NCI-H2227 treated with DMSO at 0.1 percent for 48 hours (cell line): Measurements from ENCODE around the gene BRAP.
"Not testable (repeated sequence)": the region's sequence is repeated elsewhere in the genome, so short reads cannot be mapped to it uniquely, and the experiment has no call there.

Source experiments
- DNase-seq: peaks from one replicate; lab custom pipeline; 2025; lab: John Stamatoyannopoulos, UW

Gene BRAP

GRCh38 chr12:111677186-111677585 is 8.6 kb downstream of the BRAP start:
- DNase-seq: peak; percentile 90

- no peak for DNase-seq
Measured at GRCh38 chr12:111673503-111673902, 12.3 kb downstream of the BRAP start.

GRCh38 chr12:111672822-111673381 is 12.9 kb downstream of the BRAP start:
- DNase-seq: no peak

DNA sequence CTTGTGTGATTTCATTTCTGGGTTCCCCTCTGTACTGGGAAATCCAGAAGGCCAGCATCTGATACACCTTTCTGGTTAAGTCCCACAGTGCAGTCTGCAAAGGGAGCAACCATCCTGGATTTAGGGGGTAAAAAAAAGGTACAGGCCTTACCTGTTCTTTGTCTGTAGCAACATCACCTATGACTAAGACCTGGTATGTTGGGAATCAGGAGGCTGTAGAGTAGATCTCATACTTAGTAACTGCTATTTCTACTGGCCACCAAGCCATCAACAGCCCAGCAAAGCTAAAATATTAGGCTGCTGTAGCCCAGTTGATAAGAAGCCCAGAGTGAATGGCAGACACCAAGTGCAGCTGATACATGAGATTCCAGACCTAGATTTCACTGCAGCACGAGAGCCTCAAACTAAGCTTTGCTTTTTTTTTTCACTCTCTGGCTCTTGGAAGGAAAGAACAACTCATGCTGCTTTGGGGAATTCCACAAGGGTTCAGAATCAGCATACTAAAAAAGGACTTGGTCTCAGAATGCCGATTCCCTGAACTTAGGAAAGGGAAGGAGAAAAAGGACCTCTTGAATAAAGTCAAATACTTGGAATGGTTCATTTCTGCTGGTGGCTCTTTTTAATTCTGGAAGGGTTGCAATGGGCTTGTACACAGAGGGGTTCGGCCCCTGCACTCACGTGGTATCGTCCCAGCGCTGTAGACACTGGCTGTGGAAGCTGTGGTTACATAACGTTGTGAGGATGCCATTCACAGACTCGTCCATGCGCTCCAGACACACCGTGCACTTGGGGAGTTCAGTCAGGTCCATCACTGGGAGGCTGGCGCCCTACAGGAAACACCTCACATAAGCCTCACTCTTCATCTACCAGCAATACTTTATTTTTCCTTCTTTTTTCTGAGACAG is 20.5 kb downstream of the BRAP start:
- DNase-seq: no peak

DNA sequence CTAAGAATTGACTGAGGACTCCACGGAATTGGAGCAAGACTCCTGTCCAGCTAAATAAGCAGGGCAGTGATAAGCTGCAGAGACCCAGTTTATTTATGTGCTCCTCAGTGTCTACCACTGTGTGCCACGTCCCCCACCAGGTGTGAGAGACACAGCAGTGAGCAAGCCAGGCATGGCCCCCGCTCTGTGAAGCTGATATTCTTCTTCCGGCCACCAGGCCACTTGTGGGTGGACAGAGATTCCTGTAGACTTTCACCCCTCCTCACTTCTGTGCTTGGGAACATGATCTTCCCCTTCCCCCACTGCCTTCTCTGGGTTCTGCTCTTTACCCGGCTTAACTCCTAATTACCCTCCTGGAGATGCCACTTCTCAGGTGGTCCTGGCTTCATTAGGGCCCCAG is 21.3 kb downstream of the BRAP start:
- DNase-seq: no peak

GRCh38 chr12:111656016-111656415 is 29.7 kb downstream of the BRAP start:
- DNase-seq: no peak

DNA sequence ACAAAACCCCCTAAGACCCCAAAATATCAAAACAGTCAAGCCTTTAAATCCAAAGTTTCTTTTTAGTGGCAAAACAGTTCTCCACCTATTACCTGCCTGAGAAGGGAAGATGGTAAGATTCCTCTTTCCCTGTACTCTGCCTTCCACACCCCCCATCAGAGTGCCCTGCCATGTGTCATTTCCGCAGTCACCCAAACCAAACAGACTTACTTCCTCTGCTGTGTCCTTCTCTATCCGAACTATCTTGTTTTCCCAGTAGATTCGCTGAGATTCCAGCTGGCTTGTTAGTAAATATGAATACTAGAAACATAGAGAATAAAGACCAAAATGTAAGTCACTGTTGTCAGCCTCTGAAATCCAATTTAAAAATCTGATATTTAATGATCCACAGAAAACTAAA is 30.4 kb downstream of the BRAP start:
- no peak for DNase-seq

GRCh38 chr12:111653596-111653995 is 32.2 kb downstream of the BRAP start:
- no peak for DNase-seq

GRCh38 chr12:111652530-111652929 is 33.2 kb downstream of the BRAP start:
- DNase-seq: not testable (repeated sequence)

- no peak for DNase-seq
Measured at GRCh38 chr12:111650912-111651311, 34.8 kb downstream of the BRAP start.

- DNase-seq: no peak
Measured at GRCh38 chr12:111645433-111645832, 40.3 kb downstream of the BRAP start.

DNA sequence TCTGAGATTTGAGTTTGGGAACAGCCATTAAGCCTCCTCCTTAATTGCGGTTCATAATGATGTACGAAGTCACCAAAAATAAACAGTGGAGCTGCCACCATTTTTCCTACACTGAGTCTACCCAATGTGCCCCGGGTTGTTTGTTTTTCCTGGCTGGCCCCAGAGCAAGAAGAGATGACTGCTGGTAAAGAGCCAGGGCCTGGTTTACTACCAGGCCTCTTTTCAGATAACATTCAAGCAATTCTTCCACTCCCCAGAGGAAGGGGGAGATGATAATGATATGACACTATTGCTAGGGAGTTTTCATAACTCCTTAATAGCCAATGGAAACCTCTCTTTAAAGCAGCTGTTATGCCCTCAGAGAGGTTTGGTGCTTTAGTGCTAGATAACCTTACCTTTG is 42.3 kb downstream of the BRAP start:
- DNase-seq: no peak

- DNase-seq: no peak
Measured at GRCh38 chr12:111642681-111643426, 42.9 kb downstream of the BRAP start.

- DNase-seq: no peak
Measured at GRCh38 chr12:111640506-111640905, 45.2 kb downstream of the BRAP start.

DNA sequence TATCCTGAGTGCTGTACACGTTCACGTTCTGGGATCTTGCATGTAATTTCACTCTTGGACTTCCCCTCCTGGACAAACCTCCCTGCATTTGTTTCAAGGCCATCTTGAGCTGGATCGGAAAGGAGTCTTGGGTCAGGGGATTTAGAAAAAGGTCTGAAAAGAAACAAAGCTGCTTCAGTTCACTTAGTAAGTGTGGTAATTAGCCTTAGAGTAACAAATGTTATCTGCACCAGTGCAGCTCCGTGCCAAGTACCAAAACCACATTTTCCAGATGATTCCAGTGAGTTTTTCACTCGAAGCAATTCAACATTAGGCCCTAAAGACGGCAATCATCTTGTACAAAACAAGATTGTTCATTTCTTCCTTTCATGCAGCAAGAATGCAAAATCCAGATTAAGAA is 47.2 kb downstream of the BRAP start:
- no peak for DNase-seq

GRCh38 chr12:111636209-111636945 is 49.4 kb downstream of the BRAP start:
- DNase-seq: peak; percentile 11

GRCh38 chr12:111635524-111635923 is 50.2 kb downstream of the BRAP start:
- DNase-seq: no peak

GRCh38 chr12:111628505-111629260 is 57.1 kb downstream of the BRAP start:
- DNase-seq: no peak

DNA sequence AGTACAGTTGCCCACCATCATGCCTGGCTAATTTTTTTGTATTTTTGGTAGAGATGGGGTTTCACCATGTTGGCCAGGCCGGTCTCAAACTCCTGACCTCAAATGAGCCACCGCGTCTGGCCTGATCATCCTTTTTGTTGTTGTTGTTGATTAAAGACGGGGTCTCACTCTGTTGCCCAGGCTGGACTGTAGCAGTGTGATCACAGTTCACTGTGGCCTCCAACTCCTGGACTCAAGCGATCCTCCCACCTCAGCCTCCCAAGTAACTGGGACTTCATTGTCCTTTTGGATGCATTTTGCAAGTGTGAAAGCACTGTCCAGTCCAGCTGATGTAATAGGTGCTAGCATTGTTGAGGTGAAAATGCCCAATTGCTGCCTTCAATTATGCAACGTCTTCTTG is 59.5 kb downstream of the BRAP start:
- no peak for DNase-seq

DNA sequence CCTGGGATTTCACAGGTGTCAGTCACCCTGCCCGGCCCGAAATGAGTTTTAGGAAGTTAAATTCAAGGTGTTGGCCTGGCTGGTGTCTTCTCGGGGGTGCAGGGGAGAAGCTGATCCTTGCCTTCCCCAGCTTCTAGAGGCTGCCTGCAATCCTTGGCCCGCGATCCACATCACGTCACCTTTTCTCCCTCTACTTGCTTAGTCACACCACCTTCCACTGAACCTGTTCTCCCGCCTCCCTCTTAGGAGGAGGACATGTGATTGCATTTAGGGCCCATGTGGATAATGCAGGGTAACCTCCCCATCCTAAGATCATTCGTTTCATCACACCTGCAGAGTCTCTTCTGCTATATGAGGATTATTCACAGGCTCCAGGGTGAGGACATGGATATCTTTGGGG is 61.2 kb downstream of the BRAP start:
- DNase-seq: no peak

GRCh38 chr12:111617841-111618240 is 67.9 kb downstream of the BRAP start:
- DNase-seq: not testable (repeated sequence)
